Measurements from ENCODE around the gene EML4. TPM values are rescaled to one million over a fixed set of nuclear protein-coding genes. Genes with fewer than 3 reads are reported as not detected.
A peak's percentile ranks its signal among the peaks of the same experiment; 100 is the strongest.

Gene EML4
- total RNA-seq, 1 donor from 2014 or later, result 28.5 TPM

GRCh38 chr2:42196403-42197267 lies 27.5 kb downstream of the EML4 start:
- peak; percentile 59 for ATAC-seq

- no peak for ATAC-seq
Measured at GRCh38 chr2:42197792-42198191, 28.6 kb downstream of the EML4 start.

DNA sequence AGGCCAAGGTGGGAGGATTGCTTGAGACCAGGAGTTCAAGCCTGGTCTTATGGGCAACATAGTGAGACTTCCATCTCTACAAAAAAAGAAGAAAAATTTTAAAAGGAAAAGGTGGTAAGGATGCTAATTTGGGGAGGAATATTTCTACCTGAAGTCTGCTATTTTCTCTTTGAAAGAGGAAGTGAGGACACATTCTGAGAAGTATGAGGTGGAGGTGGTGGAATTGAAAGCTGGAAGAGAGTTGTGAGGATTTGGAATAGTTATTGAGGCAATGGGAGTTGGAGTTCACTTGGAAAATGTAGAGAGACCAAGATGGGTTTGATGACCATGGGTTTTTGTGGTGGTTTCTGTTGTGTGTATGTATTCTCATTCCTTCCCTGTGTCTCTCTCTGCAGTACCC lies 29.3 kb downstream of the EML4 start:
- no peak for ATAC-seq

DNA sequence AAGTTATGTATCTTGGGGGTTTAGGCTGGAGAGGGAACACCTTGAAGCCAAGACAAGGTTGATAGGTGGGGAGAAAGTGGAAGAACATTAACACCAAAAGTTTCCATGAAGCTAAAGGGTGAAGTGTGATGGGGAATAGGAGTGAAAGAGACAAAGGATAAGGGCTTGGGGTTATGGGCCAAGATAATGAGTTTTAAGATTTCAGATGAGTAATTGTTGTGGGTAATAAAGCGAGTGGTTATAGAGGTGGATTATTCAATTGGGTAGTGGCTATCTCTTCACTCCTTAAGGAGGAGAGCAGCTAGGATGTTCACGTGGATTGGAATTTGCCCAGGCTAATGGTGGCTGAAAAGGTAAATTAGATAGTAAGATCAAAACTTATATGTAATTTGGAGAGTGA lies 29.8 kb downstream of the EML4 start:
- ATAC-seq, result no peak

- no peak for ATAC-seq
Measured at GRCh38 chr2:42199626-42200025, 30.5 kb downstream of the EML4 start.

GRCh38 chr2:42200926-42201855 lies 32.0 kb downstream of the EML4 start:
- ATAC-seq, result no peak

GRCh38 chr2:42202634-42203008 lies 33.5 kb downstream of the EML4 start:
- ATAC-seq, result no peak

DNA sequence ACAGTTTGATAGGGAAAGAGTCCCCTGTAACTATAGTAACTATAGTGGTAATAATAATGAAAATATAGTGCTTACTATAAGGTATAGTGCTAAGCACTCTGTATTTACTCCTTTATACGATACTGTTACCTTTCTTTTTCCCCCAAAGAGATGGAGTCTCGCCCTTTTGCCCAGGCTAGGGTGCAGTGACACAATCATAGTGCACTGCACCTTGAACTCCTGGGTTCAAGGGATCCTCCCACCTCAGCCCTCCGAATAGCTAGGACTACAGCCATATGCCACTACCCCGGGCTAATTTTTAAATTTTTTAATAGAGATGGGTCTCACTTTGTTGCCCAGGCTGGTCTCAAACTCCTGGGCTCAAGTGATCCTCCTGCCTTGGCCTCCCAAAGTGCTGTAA lies 34.6 kb downstream of the EML4 start:
- ATAC-seq, result no peak

GRCh38 chr2:42205337-42205736 lies 36.2 kb downstream of the EML4 start:
- ATAC-seq, result no peak

DNA sequence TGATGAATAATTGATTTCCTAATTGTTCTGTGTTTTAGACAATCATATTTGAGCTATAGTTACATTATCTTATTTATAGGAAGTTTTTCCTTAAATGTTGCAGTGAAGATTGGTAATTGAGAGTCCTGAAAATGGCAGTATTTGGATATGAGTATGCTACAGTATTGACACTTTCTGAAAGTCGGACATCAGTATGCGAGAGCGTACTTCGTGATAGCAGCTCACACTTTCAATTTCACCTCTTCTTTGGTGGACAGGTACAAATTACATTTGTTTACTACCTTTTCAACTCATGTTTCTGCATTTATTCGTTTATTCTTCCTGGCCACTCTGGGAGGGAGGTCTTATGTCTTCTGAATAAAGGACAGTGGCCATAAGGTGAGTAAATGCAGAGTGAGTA lies 38.7 kb downstream of the EML4 start:
- no peak for ATAC-seq

- no peak for ATAC-seq
Measured at GRCh38 chr2:42210203-42210602, 41.0 kb downstream of the EML4 start.

- no peak for ATAC-seq
Measured at GRCh38 chr2:42211291-42211690, 42.1 kb downstream of the EML4 start.

DNA sequence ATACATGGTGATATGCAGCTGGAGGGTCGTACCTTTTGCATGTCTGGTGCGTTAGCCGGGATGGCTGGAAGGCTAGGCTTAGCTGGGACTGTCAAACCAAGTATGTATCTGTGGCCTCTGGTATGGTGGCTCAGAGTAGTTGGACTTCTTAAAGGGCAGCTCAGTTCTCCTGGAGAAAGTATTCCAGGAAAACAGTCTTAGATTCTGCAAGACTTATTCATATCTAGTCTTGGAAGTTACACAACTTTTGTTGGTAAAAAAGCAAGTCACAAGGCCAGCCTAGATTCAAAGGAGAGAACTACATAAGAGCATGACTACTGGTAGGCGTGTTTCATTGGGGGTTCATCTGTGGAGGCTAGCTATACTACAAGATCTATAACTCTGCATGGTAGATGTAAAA lies 45.5 kb downstream of the EML4 start:
- no peak for ATAC-seq

- ATAC-seq, result peak; percentile 51
Measured at GRCh38 chr2:42216694-42217093, 47.5 kb downstream of the EML4 start.

DNA sequence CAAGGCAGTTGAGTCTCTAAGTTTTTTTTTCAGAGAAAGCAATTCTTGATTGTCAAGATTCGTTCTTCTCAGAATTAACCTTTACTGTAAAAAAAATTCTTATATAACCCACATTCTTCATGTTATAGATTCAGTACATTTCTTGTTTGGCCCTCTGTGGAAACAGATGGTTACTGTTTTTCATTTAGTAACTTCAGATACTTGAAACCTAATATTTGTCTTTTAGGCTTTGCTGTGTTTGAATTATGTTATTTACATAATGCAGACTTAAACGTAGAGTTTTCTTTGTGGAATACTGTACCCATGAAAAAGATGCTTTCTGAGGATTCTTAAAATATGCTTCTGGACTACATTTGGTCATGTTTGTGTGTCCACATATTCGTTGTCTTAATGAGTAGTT lies 48.2 kb downstream of the EML4 start:
- no peak for ATAC-seq

GRCh38 chr2:42217914-42218313 lies 48.8 kb downstream of the EML4 start:
- ATAC-seq, result no peak

- ATAC-seq, result no peak
Measured at GRCh38 chr2:42218712-42219111, 49.6 kb downstream of the EML4 start.

DNA sequence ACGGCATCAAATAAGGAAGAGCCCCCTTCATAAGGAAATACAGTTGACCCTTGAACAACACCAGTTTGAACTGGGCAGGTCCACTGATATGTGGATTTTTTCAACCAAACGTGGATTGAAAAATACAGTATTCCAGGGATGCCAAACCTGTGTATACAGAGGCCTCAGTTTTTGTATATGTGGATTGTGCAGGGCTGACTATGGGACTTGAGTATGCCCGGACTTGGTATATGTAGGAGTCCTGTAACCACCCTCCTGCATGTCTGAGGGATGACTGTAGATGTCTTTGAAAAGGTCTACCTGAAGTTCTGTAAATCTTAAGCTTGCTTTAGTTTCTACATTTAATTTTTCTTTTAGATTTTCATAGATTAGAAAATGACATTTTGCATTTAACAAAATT lies 50.0 kb downstream of the EML4 start:
- no peak for ATAC-seq

DNA sequence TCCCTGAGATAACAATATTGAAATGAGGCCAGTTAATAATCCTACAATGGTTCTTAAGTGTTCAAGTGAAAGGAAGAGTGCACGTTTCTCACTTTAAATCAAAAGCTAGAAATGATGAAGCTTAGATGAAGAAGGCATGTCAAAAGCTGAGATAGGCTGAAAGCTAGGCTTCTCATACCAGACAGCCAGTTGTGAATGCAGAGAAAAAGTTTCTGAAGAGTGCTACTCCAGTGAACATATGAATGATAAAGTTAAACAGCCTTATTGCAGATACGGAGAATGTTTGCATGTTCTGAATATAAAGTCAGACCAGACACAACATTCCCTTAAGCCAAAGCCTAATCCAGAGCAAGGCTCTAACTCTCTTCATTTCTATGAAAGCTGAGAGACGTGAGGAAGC lies 51.4 kb downstream of the EML4 start:
- ATAC-seq, result no peak

DNA sequence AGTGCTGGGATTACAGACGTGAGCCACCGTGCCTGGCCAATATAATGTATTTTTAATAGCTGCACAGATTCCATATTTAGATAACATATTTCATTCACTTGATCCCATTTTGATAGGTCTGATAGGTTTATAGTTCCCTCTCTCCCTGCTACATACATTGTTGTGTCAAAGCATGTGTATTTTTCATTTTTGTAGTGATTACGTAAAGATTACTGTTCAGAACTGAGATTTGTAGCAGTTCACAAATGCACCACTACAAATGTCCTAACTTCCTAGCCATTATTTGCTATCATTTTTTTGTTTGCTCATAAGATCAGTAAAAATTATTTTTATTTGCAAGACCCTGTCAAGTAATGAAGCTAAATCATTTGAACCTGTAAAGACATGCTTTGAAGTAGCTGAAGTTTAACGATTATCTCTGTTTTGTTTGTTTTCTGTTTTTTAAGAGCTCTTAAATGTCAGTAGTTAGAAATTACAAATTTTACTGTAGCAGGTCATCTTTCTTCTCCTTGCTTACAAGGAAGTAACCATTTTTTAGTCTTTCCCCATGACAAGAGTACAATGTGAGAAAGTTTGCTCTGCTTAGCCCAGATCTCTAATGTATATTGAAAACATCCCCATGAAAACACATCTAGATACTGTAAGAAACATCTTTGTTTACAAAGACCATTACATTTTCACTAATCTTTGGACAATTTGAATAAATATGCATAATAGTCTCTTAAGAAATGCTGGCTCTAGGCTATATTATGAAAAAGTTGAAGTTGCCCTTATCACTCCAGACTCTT lies 54.1 kb downstream of the EML4 start:
- no peak for ATAC-seq

DNA sequence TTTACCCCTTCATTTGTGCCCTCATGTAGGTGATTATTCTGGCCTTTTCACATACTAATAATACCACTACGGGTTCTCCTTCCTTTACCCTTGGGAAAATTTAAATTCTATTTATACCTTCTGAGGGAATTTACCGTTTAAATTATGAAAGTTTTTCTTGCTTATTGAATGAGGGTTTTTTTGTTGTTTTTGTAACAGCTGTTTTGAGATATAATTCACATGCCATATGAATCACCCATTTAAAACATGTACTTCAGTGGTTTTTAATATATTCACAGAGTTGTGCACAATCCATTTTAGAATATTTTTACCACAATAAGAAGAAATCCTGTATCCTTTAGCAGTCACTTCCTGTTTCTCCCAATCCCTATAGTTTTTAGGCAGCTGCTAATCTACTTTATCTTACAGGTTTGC lies 54.7 kb downstream of the EML4 start:
- no peak for ATAC-seq

GRCh38 chr2:42224422-42225067 lies 55.4 kb downstream of the EML4 start:
- ATAC-seq, result no peak

All from esophagus mucosa (tissue), 1 donor.